ENCODE results near the gene SBNO2. TPM values are rescaled to one million over a fixed set of nuclear protein-coding genes. Genes with fewer than 3 reads are reported as not detected.
A peak's percentile ranks its signal among the peaks of the same experiment; 100 is the strongest.

The SBNO2 gene
- total and polyA plus RNA-seq, 9 of the 15 experiments (the other 6 are each of a cell fraction or from before 2014, with no cell fraction given), result 0.01 to 46.2 (median 6.7) TPM

DNA sequence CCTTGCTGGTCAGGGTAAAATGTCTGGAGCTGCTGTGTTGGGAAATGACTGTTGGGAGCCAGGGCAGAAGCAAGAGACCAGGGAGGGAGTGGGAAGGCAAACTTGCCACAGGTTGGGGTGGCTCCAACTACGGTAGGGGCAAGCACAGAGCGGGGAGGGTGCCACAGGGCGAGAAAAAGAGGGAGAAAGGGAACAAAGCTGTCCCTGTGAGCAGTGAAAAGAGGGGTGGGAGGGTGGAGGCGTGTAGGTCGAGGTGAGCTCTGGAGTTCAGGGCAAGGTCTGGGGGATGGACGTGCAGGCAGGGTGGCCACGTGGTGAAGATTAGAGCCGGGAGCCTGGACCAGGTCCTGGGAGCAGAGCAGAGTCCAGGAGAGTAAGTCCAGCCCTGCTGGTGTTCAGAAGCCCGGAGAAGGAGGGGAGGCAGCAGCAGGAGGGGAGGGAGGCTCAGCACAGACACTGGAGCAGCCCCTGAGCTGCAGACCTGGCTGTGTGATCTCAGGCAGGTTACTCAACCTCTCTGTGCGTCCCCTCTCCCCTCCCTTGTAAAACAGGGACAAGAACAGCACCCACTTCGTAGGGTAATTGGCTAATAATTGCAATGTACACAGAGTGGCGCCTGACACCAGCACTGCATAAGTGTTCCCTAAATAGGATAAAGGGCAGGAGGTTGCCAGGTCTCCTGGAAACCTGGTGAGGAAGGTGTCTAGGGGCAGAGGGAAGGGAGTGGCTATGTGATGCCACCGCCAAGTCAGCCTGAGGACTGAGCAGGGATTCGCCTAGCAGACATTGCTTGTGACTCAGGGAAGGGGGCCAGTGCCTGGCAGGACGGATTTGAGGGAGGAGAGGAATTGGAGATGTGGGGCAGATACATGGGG, 75.7 kb downstream of the SBNO2 start (continued):
- TF ChIP-seq ETV1 (tag; conservative IDR thresholded peaks at IDR 0.05; ENCODE audit: low read depth), result no peak
- TF ChIP-seq, protein P1, sequence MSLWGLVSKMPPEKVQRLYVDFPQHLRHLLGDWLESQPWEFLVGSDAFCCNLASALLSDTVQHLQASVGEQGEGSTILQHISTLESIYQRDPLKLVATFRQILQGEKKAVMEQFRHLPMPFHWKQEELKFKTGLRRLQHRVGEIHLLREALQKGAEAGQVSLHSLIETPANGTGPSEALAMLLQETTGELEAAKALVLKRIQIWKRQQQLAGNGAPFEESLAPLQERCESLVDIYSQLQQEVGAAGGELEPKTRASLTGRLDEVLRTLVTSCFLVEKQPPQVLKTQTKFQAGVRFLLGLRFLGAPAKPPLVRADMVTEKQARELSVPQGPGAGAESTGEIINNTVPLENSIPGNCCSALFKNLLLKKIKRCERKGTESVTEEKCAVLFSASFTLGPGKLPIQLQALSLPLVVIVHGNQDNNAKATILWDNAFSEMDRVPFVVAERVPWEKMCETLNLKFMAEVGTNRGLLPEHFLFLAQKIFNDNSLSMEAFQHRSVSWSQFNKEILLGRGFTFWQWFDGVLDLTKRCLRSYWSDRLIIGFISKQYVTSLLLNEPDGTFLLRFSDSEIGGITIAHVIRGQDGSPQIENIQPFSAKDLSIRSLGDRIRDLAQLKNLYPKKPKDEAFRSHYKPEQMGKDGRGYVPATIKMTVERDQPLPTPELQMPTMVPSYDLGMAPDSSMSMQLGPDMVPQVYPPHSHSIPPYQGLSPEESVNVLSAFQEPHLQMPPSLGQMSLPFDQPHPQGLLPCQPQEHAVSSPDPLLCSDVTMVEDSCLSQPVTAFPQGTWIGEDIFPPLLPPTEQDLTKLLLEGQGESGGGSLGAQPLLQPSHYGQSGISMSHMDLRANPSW (CRISPR knock-in tag; IDR thresholded peaks at IDR 0.05), result no peak
- TF ChIP-seq PRDM10 (IDR thresholded peaks at IDR 0.05; ENCODE audit: partially characterized antibody), result no peak
- TF ChIP-seq SMARCA5 (IDR thresholded peaks at IDR 0.05), result peak; percentile 46; the same call in 1 of the 2 replicates
- no peak for TF ChIP-seq PRMT5 (CRISPR knock-in tag; IDR thresholded peaks at IDR 0.05)
- no peak for TF ChIP-seq ZNF699 (CRISPR knock-in tag; IDR thresholded peaks at IDR 0.05; ENCODE audit: insufficient replicate concordance)
- TF ChIP-seq, protein P2, sequence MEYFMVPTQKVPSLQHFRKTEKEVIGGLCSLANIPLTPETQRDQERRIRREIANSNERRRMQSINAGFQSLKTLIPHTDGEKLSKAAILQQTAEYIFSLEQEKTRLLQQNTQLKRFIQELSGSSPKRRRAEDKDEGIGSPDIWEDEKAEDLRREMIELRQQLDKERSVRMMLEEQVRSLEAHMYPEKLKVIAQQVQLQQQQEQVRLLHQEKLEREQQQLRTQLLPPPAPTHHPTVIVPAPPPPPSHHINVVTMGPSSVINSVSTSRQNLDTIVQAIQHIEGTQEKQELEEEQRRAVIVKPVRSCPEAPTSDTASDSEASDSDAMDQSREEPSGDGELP (CRISPR knock-in tag; IDR thresholded peaks at IDR 0.05; ENCODE audit: borderline replicate concordance), result no peak
- TF ChIP-seq, protein P3, sequence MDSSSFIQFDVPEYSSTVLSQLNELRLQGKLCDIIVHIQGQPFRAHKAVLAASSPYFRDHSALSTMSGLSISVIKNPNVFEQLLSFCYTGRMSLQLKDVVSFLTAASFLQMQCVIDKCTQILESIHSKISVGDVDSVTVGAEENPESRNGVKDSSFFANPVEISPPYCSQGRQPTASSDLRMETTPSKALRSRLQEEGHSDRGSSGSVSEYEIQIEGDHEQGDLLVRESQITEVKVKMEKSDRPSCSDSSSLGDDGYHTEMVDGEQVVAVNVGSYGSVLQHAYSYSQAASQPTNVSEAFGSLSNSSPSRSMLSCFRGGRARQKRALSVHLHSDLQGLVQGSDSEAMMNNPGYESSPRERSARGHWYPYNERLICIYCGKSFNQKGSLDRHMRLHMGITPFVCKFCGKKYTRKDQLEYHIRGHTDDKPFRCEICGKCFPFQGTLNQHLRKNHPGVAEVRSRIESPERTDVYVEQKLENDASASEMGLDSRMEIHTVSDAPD (CRISPR knock-in tag; IDR thresholded peaks at IDR 0.05), result no peak
- 0 out of 3 replicates have a peak, but pooled peaks of 1 of the 2 experiments have one; percentile 33 for TF ChIP-seq CBX3 (IDR thresholded peaks at IDR 0.05; ENCODE audit: borderline replicate concordance in 1 of 2, low read length in 2 of 2)
- TF ChIP-seq KAT7 (CRISPR knock-in tag; IDR thresholded peaks at IDR 0.05; ENCODE audit: borderline replicate concordance), result no peak
- TF ChIP-seq, protein P4, sequence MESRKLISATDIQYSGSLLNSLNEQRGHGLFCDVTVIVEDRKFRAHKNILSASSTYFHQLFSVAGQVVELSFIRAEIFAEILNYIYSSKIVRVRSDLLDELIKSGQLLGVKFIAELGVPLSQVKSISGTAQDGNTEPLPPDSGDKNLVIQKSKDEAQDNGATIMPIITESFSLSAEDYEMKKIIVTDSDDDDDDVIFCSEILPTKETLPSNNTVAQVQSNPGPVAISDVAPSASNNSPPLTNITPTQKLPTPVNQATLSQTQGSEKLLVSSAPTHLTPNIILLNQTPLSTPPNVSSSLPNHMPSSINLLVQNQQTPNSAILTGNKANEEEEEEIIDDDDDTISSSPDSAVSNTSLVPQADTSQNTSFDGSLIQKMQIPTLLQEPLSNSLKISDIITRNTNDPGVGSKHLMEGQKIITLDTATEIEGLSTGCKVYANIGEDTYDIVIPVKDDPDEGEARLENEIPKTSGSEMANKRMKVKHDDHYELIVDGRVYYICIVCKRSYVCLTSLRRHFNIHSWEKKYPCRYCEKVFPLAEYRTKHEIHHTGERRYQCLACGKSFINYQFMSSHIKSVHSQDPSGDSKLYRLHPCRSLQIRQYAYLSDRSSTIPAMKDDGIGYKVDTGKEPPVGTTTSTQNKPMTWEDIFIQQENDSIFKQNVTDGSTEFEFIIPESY (CRISPR knock-in tag; IDR thresholded peaks at IDR 0.05), result no peak
- TF ChIP-seq, protein P5, sequence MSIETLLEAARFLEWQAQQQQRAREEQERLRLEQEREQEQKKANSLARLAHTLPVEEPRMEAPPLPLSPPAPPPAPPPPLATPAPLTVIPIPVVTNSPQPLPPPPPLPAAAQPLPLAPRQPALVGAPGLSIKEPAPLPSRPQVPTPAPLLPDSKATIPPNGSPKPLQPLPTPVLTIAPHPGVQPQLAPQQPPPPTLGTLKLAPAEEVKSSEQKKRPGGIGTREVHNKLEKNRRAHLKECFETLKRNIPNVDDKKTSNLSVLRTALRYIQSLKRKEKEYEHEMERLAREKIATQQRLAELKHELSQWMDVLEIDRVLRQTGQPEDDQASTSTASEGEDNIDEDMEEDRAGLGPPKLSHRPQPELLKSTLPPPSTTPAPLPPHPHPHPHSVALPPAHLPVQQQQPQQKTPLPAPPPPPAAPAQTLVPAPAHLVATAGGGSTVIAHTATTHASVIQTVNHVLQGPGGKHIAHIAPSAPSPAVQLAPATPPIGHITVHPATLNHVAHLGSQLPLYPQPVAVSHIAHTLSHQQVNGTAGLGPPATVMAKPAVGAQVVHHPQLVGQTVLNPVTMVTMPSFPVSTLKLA (conservative IDR thresholded peaks at IDR 0.05), result no peak
